Uterus (tissue), 4 donors: Measurements from ENCODE around the gene ZNF618. TPM values are rescaled to one million over a fixed set of nuclear protein-coding genes. Genes with fewer than 3 reads are reported as not detected.

Experiments used
- DNase-seq, 2 donors: peaks; one replicate each; pipeline ENCODE4 v3.0.0-alpha.2; 2019 to 2020
- H3K27ac ChIP-seq, 2 donors: fragments of 200-600 bp; sonication (generic); 1 replicate in 1 of 2; 2 replicates in 1 of 2; pipeline ENCODE4 v1.5.1; 2016 to 2018
- H3K27me3 ChIP-seq, 2 donors: fragments of 200-600 bp; sonication (generic); one replicate each; pipeline ENCODE4 v1.5.1; 2018 to 2019; ENCODE audit warnings: control low read depth in 1 of 2
- H3K36me3 ChIP-seq, 2 donors: fragments of 200-600 bp; sonication (generic); one replicate each; pipeline ENCODE4 v1.5.1; 2019; ENCODE audit warnings: control low read depth in 1 of 2
- H3K4me1 ChIP-seq, 2 donors: fragments of 200-600 bp; sonication (generic); one replicate each; pipeline ENCODE4 v1.5.1; 2018 to 2019; ENCODE audit warnings: control low read depth in 1 of 2
- H3K4me3 ChIP-seq, 2 donors: fragments of 200-600 bp; sonication (generic); 1 replicate in 1 of 2; 2 replicates in 1 of 2; pipeline ENCODE4 v1.5.1; 2018 to 2019; ENCODE audit warnings: mild to moderate bottlenecking in 1 of 2
- H3K9me3 ChIP-seq, 2 donors: fragments of 200-600 bp; sonication (generic); one replicate each; pipeline ENCODE4 v1.5.1; 2019; ENCODE audit warnings: control low read depth in 1 of 2
- CTCF ChIP-seq, 4 experiments: fragments of 200-600 bp in 2 of 4; fragments of 450-650 bp in 2 of 4; sonication (generic) in 2 of 4; IDR thresholded peaks; one replicate each; pipeline ENCODE4 v1.5.1; 2016 to 2019; ENCODE audit warnings: antibody characterized with exemption in 4 of 4, mild to moderate bottlenecking in 2 of 4, moderate library complexity in 1 of 4
- POLR2A ChIP-seq, 2 donors: fragments of 450-650 bp; IDR thresholded peaks; one replicate each; pipeline ENCODE4 v1.6.1; 2016; ENCODE audit warnings: antibody characterized with exemption in 2 of 2, mild to moderate bottlenecking in 1 of 2, moderate library complexity in 1 of 2
- intact Hi-C: fragments of 100-400 bp; cut with DNase I; formaldehyde crosslinking; loops from one replicate; pipeline ENCODE4 v1.15.1; 2023; ENCODE audit warnings: low total_unique reads
- total RNA-seq, 4 donors: library from RNA; depleted of rRNA in 3 of 4; stranded (reverse); fragments of >200 nt in 3 of 4; gene quantifications; one replicate each; pipeline versions ENCODE4 v1.1.0 to v1.2.4, GENCODE V29; 2014 to 2023
- donor health status: DM: yes; HTN: yes; CAD: no.

ZNF618 gene
- total RNA-seq, 4 donors from 2014 or later, result 3.8 to 24.2 (median 12.3) TPM

DNA sequence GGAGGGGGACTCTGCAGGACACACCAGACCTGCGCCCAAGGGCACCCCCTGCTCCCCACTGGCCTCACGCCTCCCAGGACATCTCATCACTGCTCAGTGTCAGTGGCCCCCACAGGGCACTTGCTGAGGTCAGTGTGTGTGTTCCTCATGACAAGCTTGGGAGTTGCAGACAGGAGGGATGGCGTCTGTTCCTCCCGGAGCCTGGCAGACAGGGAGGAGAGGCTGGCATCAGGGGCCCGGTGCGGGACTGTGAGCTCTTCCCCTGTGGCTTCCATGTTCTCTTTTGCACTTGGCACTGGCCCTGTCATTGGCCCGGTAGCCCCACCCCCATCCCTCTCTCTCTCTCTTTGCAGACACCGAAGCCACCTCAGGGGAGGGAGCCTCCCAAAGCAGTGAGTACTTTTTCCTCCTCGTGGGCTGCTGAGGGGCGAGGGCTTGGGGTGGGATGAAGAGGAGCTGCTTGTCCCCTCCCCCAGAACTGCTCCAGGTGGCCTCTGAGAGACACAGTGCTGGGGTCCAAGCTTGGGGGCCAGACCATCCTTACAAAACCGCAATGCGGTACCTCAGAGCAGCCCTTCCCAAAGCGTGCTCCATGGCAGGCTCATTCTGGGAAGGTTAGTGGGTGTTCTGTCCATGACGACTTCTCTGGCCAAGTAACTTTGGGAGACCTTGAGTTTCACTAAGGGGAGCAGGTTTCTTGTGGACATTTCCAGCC, 126.3 kb downstream of the ZNF618 start:
- Histone ChIP-seq H3K4me3 (no peak overlapping the region), H3K4me1 (peaks cover 0 to 4% of the 10 kb centered on the region in 2 donors), H3K27me3 (no peaks in the 10 kb centered on the region), H3K9me3 (no peaks in the 10 kb centered on the region), H3K36me3 (no peaks in the 10 kb centered on the region), H3K27ac (no peak overlapping the region)
- peak in 1 of 2 donors; percentile 11 for DNase-seq
- TF ChIP-seq CTCF (IDR thresholded peaks at IDR 0.05), result no peak
- TF ChIP-seq POLR2A (IDR thresholded peaks at IDR 0.05), result no peak
- intact Hi-C loops, result no loop called here

DNA sequence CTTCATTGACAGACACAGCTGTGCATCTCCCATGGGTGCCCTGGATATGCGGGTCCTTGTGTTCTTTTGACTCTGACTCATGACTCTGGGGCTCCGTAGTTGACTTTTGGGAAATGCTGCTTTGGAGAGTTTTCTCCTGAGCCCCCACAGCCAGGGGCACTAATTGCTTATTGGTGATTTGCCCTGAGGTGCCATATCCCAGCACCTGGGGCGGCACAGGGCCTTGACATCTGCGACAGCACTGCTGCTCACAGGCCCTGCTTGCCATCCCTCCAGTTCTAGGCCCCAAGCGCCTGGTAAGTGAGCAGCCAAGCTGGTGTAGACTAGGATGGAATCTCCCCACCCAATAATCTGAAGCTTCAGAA, 126.9 kb downstream of the ZNF618 start:
- no peaks in the 10 kb centered on the region for H3K9me3 ChIP-seq
- no peak for TF ChIP-seq CTCF (IDR thresholded peaks at IDR 0.05)
- TF ChIP-seq POLR2A (IDR thresholded peaks at IDR 0.05), result no peak
- intact Hi-C loops, result no loop called here
- no peak overlapping the region for H3K27ac ChIP-seq
- H3K36me3 ChIP-seq, result no peaks in the 10 kb centered on the region
- peak in 1 of 2 donors; percentile 5 for DNase-seq
- H3K4me1 ChIP-seq, result peaks cover 0 to 4% of the 10 kb centered on the region in 2 donors
- H3K4me3 ChIP-seq, result no peak overlapping the region
- no peaks in the 10 kb centered on the region for H3K27me3 ChIP-seq

GRCh38 chr9:114003351-114003750, 127.2 kb downstream of the ZNF618 start:
- Histone ChIP-seq H3K4me3 (no peak overlapping the region), H3K36me3 (no peaks in the 10 kb centered on the region), H3K27ac (no peak overlapping the region), H3K27me3 (no peaks in the 10 kb centered on the region), H3K4me1 (peaks cover 0 to 1% of the 10 kb centered on the region in 2 donors), H3K9me3 (no peaks in the 10 kb centered on the region)
- no peak for TF ChIP-seq CTCF (IDR thresholded peaks at IDR 0.05)
- TF ChIP-seq POLR2A (IDR thresholded peaks at IDR 0.05), result no peak
- intact Hi-C loops, result no loop called here
- DNase-seq, result no peak

DNA sequence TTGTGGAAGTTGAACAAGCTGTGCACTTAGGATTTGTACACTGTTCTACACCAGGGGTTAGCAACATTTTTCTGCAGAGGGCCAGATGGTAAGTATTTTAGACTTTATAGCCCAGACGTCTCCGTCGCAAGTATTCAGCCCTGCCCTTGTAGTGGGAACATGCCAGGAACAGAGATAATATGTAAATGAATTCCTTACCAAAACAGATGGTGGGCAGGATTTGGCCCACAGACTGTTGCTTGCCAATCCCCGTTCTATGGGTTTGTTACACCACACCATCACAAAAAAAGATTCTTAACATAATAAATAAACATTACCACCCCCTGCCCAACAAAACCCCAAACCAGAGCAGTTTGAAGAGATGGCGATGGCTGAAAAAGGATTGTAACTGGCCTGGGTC, 127.6 kb downstream of the ZNF618 start:
- Histone ChIP-seq H3K27me3 (no peaks in the 10 kb centered on the region), H3K4me3 (no peak overlapping the region), H3K36me3 (no peaks in the 10 kb centered on the region), H3K27ac (peak overlapping the region in 1 of 2 donors; percentile 30), H3K4me1 (no peaks in the 10 kb centered on the region), H3K9me3 (no peaks in the 10 kb centered on the region)
- intact Hi-C loops, result no loop called here
- TF ChIP-seq POLR2A (IDR thresholded peaks at IDR 0.05) (no peak), CTCF (IDR thresholded peaks at IDR 0.05) (no peak)
- peak in 1 of 2 donors; percentile 3 for DNase-seq

DNA sequence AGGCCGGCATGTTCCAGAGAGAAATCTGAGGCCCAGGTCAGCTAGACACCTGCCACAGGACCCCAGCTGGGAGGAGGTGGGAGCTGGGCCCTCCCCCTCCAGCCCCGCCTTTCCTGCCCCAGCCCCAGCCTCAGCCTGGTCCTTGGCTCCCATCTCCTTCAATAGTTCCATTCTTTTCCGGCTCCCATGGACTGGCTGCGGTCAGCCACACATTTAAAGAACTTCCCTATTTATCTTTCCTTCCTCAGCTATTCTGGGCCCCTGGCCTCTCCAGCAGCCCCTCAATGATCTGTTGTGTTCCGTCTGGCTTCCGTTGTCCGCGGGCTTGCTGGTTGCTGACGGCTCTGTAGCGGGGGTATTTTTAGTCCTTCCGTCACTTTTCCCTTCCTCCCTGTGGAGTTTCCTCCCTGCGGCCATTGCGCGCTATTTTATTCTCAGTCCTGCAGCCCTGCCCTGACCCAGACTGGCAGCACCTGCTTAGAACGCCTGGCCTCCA, 128.2 kb downstream of the ZNF618 start:
- intact Hi-C loops, result no loop called here
- no peaks in the 10 kb centered on the region for H3K36me3 ChIP-seq
- DNase-seq, result peak in 1 of 2 donors; percentile 32

More for the DNA sequence above, 128.2 kb downstream of the ZNF618 start:
- Histone ChIP-seq H3K27me3 (no peaks in the 10 kb centered on the region), H3K4me3 (no peak overlapping the region), H3K9me3 (no peaks in the 10 kb centered on the region), H3K27ac (peak overlapping the region in 1 of 2 donors; percentile 30), H3K4me1 (no peaks in the 10 kb centered on the region)
- no peak for TF ChIP-seq CTCF (IDR thresholded peaks at IDR 0.05)
- TF ChIP-seq POLR2A (IDR thresholded peaks at IDR 0.05), result no peak
